ENCODE data around the gene EXOC3.
"Not testable (repeated sequence)": the region's sequence is repeated elsewhere in the genome, so short reads cannot be mapped to it uniquely, and the experiment has no call there.

The EXOC3 gene

DNA sequence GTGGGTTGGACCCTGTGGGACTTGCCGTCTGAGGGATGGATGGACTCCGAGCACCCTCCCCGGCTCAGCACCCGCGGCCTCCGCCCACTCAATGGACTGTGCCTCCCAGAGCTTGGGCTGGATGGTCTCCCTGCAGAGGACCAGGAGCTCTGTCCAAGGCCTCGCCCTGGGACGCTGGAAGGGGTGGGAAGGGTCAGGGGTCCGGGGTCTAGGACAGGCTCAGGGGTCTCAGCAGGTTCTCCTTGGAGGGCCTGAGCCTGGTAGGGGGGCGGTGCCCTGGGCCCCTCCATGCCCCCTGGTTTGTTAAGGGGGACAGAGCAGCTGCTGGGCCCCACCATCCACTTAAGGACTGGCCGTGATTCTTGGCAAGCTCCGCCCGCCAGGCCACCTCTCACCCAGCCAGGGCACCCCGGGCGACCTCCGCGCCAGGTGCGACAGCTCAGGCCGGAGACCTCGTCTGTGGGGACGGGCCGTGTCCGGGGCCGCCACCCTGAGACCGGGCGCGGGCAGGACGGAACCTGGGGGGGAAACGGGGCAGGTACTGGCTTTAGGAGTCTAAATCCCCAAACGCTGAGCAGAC is 29.2 kb downstream of the EXOC3 start:
- Histone ChIP-seq H3K4me1 (ENCODE audit: control insufficient read depth, insufficient read depth, low read length) (peaks cover 6% of the 10 kb centered on the region), H3K9ac (ENCODE audit: low read length) (peak overlapping the region; percentile 74), H3K36me3 (ENCODE audit: control insufficient read depth, insufficient read depth, low read length) (no peaks in the 10 kb centered on the region), H3K4me3 (ENCODE audit: low read length) (peak overlapping the region; percentile 84), H3K27me3 (ENCODE audit: control insufficient read depth, insufficient read depth, low read length) (peaks cover 17% of the 10 kb centered on the region), H3K27ac (ENCODE audit: low read depth, low read length) (peak overlapping the region; percentile 54)

DNA sequence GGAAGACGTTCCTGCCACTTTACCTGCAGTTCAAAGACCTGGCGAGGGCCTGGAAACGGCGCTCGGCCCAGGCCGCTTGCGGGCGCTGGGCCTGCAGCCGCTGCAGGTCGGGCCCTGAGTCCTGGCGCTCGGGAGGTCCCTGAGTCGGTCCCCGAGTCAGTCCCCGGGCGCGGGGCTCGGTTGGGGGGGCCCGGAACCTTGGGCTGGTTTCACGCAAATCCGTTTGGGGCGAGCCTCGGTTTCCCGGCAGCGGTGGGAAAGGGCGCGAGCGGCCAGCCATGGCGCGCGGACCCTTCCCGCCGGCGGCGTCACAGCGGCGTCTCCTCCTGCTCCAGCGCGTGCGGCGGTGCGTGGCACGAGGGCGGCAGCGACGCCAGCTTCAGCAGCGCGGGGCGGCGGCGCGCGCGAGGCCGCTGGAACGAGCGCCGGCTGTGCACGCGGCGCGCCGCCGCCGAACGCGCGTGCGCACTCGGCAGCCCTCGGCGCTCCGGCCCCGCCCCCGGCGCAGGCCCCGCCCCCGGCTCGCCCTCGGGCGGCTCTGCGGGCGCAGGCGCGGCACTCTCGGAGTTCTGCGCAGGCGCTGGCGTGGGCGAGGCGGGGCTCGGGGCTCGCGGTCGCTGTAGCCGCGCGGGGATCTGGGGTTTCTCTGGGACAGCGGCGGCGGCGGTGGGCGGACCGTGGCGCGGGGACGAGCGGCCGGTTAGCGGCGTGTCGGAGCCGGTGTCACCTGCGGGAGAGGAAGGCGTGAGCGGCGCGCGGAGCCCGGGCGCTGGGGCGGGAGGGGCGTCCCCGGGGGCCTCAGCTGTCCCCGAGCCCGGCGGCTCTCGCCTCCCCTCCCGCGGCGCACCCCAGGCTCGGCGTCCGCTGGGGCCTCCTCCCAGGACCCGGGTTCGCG is 29.9 kb downstream of the EXOC3 start:
- Histone ChIP-seq H3K27me3 (ENCODE audit: control insufficient read depth, insufficient read depth, low read length) (peaks cover 22% of the 10 kb centered on the region), H3K9ac (ENCODE audit: low read length) (peak overlapping the region; percentile 74), H3K4me1 (ENCODE audit: control insufficient read depth, insufficient read depth, low read length) (peaks cover 6% of the 10 kb centered on the region), H3K36me3 (ENCODE audit: control insufficient read depth, insufficient read depth, low read length) (no peaks in the 10 kb centered on the region), H3K4me3 (ENCODE audit: low read length) (peak overlapping the region; percentile 84), H3K27ac (ENCODE audit: low read depth, low read length) (peak overlapping the region; percentile 54)

DNA sequence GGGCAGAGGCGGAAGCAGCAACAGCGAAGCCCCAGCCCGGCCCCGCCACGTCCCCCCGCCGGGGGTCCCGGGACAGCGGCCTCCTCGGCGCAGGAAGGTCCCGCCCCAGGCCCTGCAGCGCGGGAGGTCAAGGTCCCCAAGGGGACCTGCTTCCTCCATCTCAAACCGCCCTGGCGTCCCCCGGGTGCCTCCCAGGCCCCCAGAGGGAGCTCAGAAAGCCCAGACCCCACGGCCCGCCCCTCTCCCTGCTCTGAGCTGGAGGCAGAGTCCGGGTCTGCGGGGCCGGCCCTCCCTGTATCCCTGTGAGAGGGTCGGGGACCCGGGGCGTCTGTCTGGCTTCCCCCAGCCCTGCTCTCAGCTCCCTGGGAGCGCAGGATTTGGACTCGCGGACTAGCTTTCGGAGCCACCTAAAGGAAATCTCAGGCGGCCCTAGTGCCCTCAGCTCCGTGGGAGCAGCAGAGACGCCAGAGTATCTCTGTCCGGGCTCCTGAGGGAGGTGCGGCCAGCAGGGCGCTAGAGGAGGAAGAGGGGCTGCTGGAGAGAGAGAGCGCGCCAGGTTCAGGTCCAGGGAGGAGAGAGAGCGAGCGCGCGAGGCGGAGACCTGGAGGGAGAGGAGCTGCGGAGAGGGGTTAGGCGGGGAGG is 30.7 kb downstream of the EXOC3 start:
- Histone ChIP-seq H3K36me3 (ENCODE audit: control insufficient read depth, insufficient read depth, low read length) (no peaks in the 10 kb centered on the region), H3K27ac (ENCODE audit: low read depth, low read length) (peak overlapping the region; percentile 35), H3K9ac (ENCODE audit: low read length) (no peak overlapping the region), H3K27me3 (ENCODE audit: control insufficient read depth, insufficient read depth, low read length) (peaks cover 30% of the 10 kb centered on the region), H3K4me1 (ENCODE audit: control insufficient read depth, insufficient read depth, low read length) (peaks cover 6% of the 10 kb centered on the region), H3K4me3 (ENCODE audit: low read length) (peak overlapping the region; percentile 75)

DNA sequence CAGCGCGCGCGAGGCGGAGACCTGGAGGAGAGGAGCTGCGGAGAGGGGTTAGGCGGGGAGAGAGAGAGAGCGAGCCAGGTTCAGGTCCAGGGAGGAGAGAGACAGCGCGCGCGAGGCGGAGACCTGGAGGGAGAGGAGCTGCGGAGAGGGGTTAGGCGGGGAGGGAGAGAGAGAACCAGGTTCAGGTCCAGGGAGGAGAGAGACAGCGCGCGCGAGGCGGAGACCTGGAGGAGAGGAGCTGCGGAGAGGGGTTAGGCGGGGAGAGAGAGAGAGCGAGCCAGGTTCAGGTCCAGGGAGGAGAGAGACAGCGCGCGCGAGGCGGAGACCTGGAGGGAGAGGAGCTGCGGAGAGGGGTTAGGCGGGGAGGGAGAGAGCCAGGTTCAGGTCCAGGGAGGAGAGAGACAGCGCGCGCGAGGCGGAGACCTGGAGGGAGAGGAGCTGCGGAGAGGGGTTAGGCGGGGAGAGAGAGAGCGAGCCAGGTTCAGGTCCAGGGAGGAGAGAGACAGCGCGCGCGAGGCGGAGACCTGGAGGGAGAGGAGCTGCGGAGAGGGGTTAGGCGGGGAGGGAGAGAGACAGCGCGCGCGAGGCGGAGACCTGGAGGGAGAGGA is 31.4 kb downstream of the EXOC3 start:
- H3K9ac ChIP-seq (ENCODE audit: low read length); H3K27ac ChIP-seq (ENCODE audit: low read depth, low read length); H3K4me1 ChIP-seq (ENCODE audit: control insufficient read depth, insufficient read depth, low read length); H3K36me3 ChIP-seq (ENCODE audit: control insufficient read depth, insufficient read depth, low read length): not testable (repeated sequence)
- Histone ChIP-seq H3K27me3 (ENCODE audit: control insufficient read depth, insufficient read depth, low read length) (peaks cover 32% of the 10 kb centered on the region), H3K4me3 (ENCODE audit: low read length) (peak overlapping the region; percentile 75)

DNA sequence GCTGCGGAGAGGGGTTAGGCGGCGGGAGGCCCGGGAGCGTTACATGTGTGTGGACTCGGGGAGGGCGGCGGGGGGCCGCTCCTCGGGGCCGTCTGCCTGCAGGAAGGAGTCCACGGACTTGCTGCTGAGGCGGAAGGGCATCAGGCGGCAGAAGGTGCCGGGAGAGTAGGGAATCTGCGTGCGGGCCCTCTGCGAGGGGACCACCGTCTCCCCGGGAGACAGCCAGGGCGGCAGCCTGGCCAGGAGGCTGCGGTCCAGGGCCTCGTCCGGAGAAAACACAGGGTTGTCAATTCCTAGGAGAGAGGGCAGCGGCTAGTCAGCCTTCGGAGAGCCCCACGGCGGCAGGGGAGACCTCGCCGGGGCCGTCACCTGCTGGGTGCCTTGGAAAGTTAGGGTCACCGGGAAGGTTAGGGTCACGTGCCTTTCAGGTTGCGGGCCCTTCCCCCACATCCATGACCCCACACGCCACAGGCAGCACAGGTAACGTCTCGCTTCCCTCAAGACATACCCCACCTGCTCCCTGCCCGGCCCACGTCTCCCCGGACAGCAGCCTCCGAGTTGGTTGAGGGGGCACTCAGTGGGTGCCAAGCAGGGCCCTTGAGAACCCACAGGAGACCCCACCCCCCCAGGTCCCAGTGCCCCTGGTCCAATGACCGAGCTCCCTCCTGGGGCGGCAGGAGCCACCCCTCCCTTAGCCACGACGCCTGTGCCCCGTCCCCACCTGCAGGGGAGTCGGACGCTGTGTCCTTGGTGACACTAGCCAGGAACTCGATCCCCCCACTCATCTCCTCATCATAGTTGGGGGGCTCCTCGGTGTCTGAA is 32.1 kb downstream of the EXOC3 start:
- Histone ChIP-seq H3K4me1 (ENCODE audit: control insufficient read depth, insufficient read depth, low read length) (peaks cover 6% of the 10 kb centered on the region), H3K27me3 (ENCODE audit: control insufficient read depth, insufficient read depth, low read length) (peaks cover 35% of the 10 kb centered on the region), H3K4me3 (ENCODE audit: low read length) (peak overlapping the region; percentile 42), H3K27ac (ENCODE audit: low read depth, low read length) (no peak overlapping the region), H3K36me3 (ENCODE audit: control insufficient read depth, insufficient read depth, low read length) (no peaks in the 10 kb centered on the region), H3K9ac (ENCODE audit: low read length) (no peak overlapping the region)

DNA sequence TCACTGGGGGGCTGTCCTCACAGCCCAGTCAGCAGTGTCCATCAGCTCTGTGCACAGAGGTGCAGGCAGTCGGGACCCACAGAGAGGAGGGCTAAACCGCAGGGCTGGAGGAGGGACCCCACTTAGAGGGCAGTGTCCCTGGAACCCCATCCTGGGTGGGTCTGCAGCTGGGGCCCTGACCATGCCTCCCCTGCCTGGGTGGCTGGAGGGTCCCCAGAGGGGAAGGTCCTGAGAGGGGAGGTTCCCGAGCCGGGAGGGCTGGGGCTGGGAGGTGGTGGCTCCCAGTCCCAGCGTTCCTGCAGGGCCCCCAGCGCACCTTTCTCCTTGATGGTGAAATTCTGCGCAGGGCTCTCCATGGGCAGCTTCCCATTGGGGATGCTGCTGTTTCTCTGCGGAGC is 32.7 kb downstream of the EXOC3 start:
- Histone ChIP-seq H3K27me3 (ENCODE audit: control insufficient read depth, insufficient read depth, low read length) (peaks cover 38% of the 10 kb centered on the region), H3K9ac (ENCODE audit: low read length) (no peak overlapping the region), H3K4me3 (ENCODE audit: low read length) (no peak overlapping the region), H3K27ac (ENCODE audit: low read depth, low read length) (no peak overlapping the region), H3K4me1 (ENCODE audit: control insufficient read depth, insufficient read depth, low read length) (peaks cover 6% of the 10 kb centered on the region), H3K36me3 (ENCODE audit: control insufficient read depth, insufficient read depth, low read length) (no peaks in the 10 kb centered on the region)

DNA sequence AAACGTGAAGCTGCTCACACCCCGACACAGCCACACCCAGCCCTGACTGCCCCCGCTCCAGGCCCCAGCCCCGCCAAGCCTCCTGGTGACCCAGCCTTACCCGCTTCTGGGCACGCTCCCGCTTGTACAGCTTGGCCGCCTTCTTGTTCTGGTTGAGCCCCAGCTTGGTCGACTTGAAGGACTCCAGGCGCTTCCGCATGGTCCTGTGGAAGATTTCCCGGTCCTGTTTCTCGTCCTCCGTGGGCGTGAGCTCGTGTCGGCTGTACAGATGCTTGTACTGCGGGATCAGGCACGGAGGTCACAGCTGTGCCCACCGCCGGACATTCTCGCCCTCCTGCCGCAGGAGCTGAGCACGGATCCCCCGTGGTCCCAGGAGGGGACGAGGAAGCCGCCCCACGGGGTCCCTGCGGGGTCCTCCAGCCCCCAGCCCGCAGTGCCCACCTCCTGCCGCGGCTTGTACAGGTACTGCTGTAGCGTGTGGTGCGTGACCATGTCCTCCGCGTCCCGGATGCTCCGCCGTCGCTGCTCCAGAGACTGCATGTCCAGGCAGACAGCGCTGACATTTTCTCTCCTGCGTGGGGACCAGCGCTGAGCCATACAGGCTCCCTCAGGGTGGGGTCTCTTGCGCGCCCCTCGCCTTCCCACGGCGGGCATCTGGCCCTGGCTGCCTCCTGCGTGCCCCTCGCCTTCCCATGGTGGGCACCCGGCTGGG is 33.3 kb downstream of the EXOC3 start:
- no peak overlapping the region for H3K4me3 ChIP-seq (ENCODE audit: low read length)
- H3K9ac ChIP-seq (ENCODE audit: low read length), result no peak overlapping the region
- no peak overlapping the region for H3K27ac ChIP-seq (ENCODE audit: low read depth, low read length)
- H3K4me1 ChIP-seq (ENCODE audit: control insufficient read depth, insufficient read depth, low read length), result peaks cover 6% of the 10 kb centered on the region
- H3K36me3 ChIP-seq (ENCODE audit: control insufficient read depth, insufficient read depth, low read length), result no peaks in the 10 kb centered on the region
- peaks cover 38% of the 10 kb centered on the region for H3K27me3 ChIP-seq (ENCODE audit: control insufficient read depth, insufficient read depth, low read length)

DNA sequence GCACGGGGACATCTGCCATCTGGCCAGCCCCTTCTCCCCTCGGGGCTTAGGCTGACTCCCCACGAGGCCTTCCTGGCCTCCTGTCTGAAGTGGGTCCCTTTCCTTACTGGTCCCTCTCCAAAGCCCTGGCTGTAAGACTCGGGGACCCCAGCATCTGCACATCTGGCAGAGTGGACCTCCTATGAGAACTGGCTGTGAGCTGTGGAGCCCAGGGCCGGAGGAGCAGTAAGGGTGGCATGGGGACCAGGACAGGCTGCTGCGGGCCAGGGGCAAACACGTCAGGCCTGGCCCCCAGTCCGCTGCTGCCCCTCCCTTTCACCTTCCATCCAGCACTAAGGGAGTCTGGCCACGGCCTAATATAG is 33.8 kb downstream of the EXOC3 start:
- Histone ChIP-seq H3K27ac (ENCODE audit: low read depth, low read length) (no peak overlapping the region), H3K36me3 (ENCODE audit: control insufficient read depth, insufficient read depth, low read length) (no peaks in the 10 kb centered on the region)

DNA sequence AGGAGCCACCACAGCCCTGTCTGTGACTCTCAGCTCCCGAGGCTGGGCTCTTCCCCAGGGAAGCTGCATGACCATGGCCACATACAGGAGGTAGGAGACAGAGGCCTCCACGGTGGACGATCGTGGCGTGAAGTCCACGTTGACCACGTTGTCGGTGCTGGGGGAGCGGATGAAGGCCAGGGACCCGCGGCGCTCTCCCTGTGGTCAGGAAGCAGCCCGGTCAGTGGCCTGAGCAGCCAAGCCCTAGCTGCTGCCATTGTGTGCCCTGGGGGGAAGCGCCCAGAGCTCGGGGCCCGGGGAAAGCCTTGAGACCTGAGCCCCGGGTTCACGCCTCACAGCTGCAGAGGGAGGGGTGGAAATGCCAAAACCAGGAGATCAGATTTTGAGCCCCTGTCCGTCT is 34.3 kb downstream of the EXOC3 start:
- Histone ChIP-seq H3K27me3 (ENCODE audit: control insufficient read depth, insufficient read depth, low read length) (peaks cover 38% of the 10 kb centered on the region), H3K36me3 (ENCODE audit: control insufficient read depth, insufficient read depth, low read length) (no peaks in the 10 kb centered on the region), H3K4me3 (ENCODE audit: low read length) (no peak overlapping the region)

More for the DNA sequence above, 33.8 kb downstream of the EXOC3 start:
- no peak overlapping the region for H3K4me3 ChIP-seq (ENCODE audit: low read length)
- H3K27me3 ChIP-seq (ENCODE audit: control insufficient read depth, insufficient read depth, low read length), result peaks cover 38% of the 10 kb centered on the region
- H3K4me1 ChIP-seq (ENCODE audit: control insufficient read depth, insufficient read depth, low read length), result peaks cover 5% of the 10 kb centered on the region
- no peak overlapping the region for H3K9ac ChIP-seq (ENCODE audit: low read length)

DNA sequence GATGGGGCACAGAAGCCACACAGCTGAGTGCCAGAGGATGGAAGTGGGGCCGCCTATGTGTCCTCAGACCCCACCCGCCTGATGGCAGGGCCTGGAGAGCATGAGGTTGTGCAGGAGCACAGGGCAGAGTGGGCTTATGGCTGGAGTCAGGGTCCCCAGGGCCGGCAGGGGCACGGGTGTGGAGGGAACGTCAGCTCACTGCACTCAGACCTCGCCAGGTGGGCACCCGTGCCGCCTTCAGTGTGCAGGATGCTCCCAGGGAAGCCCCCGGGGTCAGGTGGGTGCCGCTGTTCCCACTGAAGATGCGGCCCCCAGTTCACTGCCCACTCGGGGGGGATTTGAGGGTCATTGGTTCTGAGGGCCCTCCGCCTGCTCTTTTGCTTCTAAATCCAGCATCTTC is 34.9 kb downstream of the EXOC3 start:
- H3K27me3 ChIP-seq (ENCODE audit: control insufficient read depth, insufficient read depth, low read length), result peaks cover 38% of the 10 kb centered on the region
- no peak overlapping the region for H3K9ac ChIP-seq (ENCODE audit: low read length)
- peaks cover 3% of the 10 kb centered on the region for H3K4me1 ChIP-seq (ENCODE audit: control insufficient read depth, insufficient read depth, low read length)
- H3K4me3 ChIP-seq (ENCODE audit: low read length), result no peak overlapping the region
- H3K27ac ChIP-seq (ENCODE audit: low read depth, low read length), result no peak overlapping the region
- H3K36me3 ChIP-seq (ENCODE audit: control insufficient read depth, insufficient read depth, low read length), result no peaks in the 10 kb centered on the region

More for the DNA sequence above, 34.3 kb downstream of the EXOC3 start:
- no peak overlapping the region for H3K9ac ChIP-seq (ENCODE audit: low read length)
- no peak overlapping the region for H3K27ac ChIP-seq (ENCODE audit: low read depth, low read length)
- H3K4me1 ChIP-seq (ENCODE audit: control insufficient read depth, insufficient read depth, low read length), result peaks cover 3% of the 10 kb centered on the region

DNA sequence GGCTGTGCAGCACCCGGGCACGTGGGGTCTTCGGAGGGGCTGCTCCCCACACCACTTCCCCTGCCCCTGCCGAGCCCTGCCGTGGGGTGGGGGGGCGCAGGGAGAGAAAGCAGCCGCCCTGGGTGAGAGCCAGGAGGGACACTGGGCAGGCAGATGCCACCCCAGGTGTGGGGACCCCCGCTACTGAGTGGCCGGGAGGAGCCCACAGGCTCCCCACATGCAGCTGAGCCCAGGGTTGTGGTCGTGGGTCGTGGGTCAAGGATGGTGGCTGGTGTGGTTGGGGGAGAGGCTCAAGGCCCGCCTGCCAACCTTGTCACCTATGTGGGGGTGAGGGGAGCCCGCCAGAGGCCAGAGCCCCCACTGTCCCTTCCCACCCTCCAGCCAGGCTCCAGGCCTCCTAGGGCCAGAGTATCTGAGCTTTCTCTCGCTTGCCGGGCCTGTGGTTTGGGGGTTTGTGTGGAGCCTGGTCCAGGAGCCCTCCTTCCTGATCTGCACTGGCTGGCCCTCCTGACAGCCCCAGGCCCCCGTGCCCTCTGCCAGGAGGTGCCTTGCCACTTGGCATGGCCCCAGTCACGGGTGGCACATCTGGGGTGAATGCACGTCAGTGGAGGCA is 35.5 kb downstream of the EXOC3 start:
- H3K27me3 ChIP-seq (ENCODE audit: control insufficient read depth, insufficient read depth, low read length), result peaks cover 38% of the 10 kb centered on the region
- no peak overlapping the region for H3K4me3 ChIP-seq (ENCODE audit: low read length)

More for the DNA sequence above, 35.5 kb downstream of the EXOC3 start:
- no peak overlapping the region for H3K9ac ChIP-seq (ENCODE audit: low read length)
- H3K27ac ChIP-seq (ENCODE audit: low read depth, low read length), result no peak overlapping the region
- H3K4me1 ChIP-seq (ENCODE audit: control insufficient read depth, insufficient read depth, low read length), result peaks cover 3% of the 10 kb centered on the region
- no peaks in the 10 kb centered on the region for H3K36me3 ChIP-seq (ENCODE audit: control insufficient read depth, insufficient read depth, low read length)

All from rectal smooth muscle tissue (tissue), 1 donor.